HG02938 (cell line): ENCODE results near the gene SGK1.
"Not testable (repeated sequence)": the region's sequence is repeated elsewhere in the genome, so short reads cannot be mapped to it uniquely, and the experiment has no call there.

Experiments used
- ATAC-seq: cut with Tn5 transposase; IDR thresholded peaks from one replicate; pipeline ENCODE4 v1.9.1; 2021; ENCODE audit warnings: mild to moderate bottlenecking, moderate library complexity; ENCODE audit not compliant: unreplicated experiment

Gene SGK1

DNA sequence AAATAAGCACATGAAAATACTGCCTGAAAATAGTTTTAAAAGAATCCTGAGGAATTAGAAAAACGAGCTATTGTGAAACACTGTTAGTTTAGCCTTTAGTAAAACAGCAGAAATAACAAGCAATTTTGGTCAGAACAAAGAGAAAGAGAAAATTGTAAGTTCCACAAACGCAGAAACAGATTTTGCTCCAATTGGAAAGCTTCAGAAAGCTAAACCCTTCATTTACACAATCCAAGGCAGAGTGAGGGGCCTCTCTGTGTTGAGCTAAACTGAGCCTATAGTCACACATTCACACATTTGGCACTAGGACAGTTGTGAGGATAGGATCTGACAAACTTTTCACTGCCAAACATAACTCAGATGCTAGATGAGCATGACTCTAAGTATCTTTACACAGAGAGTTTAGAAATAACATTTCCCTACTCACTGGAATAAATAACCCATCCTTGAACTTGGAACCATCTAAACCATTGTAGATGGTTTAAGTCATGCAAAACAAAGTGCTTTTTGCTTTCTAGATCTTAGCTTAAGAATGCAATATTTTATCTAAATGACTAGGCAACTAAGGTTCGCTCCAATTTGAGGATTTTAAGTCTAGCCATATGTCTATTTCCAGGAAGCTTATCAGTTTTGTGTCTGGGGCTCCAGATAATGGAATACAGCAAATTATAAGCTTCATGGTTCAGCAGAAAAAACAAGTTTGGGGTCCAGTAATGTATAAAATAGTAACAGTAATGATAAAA is 122.6 kb downstream of the SGK1 start:
- ATAC-seq: no peak

DNA sequence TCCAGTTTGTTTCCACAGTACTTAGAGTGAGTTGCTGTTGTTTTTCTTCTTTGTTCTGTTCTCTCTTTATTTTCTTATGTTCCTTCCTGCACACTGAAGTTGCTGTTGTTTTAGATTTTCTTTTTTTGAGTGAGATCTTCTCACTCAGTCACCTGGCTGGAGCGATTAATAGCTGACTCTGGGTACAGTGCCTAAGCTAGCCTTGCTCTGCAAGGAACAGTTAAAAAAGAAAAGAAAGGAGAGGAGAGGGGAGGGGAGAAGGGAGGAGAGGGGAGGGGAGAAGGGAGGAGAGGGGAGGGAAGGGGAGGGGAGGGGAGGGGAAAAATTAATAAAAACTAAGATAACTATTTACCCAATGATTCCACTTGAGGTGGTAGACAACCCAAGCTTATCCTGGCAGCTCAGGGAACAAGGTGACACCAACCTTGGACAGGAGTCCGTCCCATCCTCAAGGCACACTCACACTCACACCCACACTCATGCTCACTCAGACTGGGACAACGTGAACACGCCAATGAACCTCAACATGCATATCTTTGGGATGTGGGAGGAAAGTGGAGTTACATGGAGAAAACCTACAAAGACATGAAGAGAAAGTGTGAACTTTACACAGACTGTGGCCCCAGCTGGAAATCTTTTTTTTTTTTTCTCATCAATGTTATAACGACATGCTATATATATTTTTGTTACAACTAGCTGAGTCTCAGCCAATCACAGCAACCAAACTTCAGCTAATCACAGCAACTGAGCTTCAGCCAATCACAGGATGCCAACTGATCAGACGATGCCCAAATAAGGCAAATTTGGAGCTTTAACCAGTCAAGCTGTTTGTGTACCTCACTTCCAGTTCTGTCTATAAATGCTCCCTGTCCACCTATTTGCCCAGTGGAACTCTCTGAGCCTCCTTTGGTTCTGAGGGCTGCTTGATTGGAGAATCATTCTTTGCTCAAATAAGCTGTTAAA is 124.1 kb downstream of the SGK1 start:
- no peak for ATAC-seq

DNA sequence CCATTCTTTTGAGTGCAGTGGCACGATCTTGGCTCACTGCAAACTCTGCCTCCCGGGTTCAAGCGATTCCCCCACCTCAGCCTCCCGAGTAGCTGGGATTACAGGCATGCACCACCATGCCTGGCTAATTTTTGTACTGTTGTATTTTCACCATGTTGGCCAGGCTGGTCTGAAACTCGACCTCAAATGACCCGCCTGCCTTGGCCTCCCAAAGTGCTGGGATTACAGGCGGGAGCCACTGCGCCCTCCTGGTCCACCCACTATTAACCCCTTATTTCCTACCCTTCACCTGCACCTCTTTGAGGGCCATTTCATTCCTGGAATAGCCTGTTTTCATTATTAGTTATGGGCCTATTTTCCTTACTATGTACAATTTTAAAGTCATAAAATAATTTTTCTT is 125.3 kb downstream of the SGK1 start:
- not testable (repeated sequence) for ATAC-seq

DNA sequence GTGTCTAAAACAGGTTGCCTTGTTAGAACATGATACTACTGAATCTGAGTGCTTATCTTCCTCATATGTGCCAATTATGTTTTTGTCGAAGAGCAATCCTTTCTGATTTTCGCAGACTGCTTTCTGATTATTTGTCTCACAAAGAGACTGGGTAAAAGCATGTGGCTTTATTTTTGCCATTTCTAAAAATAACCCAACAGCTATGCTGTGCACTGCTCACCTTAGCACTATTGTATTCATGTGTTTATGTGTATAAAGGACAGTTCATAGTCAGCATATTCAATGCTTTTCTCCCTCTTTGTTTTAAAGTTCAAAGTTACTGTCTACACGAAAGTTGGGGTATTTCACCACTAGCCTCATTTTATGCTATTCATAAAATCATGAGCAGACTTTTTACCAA is 127.0 kb downstream of the SGK1 start:
- ATAC-seq: no peak

DNA sequence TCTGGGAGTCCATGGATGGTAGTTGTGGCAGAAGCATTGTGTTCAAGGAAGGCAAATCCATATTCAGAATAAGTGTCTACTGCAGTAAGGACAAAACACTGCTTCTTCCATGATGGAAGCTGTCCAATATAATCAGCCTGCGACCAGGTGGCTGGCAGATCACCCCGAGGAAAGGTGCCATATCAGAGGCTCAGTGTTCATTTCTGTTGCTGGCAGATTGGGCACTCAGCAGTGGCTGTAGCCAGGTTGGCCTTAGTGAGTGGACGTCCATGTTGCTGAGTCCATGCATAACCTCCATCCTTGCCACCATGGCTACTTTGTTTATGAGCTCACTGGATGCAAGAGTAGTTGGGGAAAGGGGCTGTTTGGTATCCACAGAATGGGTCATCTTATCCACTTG is 130.2 kb downstream of the SGK1 start:
- no peak for ATAC-seq

DNA sequence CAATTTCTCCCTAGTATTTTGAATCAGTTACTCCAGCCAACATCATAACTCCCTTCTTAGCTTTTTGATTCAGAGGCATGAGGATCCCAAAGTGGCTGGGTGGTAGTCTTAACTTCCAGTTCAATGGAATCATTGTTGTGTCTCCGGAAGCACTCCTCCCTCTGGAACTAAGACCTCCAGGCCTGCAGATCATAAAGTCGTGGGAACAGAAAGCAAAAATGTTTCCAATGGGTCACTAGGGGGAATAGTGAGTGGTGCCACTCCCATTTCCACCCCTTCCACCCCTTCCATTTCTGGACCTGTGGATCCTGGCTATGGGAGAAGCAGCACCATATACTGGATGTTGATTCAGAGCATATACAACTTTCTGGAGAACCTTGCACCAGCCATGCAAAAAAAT is 130.8 kb downstream of the SGK1 start:
- ATAC-seq: no peak

DNA sequence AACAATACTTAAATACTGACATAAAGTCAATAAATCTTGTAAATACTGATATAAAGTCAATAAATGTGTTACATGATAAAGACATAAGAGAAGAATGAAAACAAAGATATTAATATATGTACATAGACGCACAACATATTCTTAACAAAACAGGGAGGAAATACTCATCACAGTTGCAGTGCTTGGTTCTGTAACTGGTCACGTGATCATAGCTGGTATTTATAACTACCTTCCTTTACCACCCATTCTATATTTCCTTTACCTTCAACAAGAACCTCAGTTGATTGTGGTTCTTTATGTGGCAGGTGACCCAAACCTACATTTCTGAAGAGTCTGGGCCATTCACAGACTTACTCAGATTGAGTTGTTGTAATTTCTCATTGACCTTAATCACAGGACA is 131.6 kb downstream of the SGK1 start:
- no peak for ATAC-seq

DNA sequence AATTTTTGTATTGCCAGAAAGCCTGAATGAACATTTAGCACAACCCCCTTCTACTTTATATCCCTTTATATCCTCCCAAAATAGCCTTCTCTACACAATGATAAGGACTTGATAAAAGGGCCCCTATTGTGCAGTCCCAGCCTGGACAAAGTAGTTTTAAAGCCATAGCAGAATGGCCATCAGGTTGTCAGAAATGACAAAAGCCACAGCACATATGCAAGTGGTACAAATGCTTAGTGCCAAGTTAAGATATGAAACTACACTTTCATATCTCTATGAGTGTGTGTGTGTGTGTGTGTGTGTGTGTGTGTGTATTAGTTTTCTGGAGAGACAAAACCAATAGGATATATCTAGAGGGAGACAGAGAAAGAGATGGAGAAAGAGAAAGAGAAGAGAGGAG is 132.6 kb downstream of the SGK1 start:
- ATAC-seq: no peak

DNA sequence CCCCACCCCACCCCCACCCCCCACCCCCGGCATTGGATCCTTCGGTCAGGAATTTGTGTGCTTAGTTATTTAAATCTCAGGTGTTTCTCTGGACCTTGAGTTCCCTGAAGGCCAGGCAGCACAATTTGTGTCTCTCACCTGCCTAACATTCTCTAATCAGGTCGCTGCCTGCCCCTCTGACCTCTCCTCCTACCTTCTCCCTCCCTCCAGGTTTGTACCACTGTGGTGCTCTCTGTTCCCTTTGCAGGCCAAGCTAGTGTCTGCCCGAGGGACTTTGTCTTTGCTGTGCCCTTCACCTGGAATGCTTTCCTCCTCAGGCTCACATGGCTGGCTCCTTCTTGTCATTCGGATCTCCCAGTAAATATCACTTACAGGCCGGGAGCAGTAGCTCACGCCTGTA is 134.1 kb downstream of the SGK1 start:
- ATAC-seq: no peak

DNA sequence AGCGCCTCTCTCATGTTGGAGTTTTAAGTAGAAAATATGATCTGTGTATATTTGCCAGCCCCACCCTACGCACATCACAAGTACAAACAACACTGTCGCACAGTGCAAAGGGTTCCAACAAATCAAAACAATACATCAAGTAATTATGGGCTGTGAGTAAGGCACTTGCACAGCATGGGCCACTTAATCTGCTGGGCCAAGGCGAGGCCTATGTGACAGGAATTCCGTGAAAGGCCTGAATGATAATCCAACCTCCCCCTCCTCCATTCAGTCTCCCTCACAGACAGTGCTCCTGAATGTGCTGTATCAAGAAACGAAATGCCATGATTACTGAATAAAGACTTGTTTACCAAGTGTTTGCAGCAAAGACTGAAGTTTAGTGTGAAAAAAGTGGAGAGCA is 135.4 kb downstream of the SGK1 start:
- ATAC-seq: no peak

DNA sequence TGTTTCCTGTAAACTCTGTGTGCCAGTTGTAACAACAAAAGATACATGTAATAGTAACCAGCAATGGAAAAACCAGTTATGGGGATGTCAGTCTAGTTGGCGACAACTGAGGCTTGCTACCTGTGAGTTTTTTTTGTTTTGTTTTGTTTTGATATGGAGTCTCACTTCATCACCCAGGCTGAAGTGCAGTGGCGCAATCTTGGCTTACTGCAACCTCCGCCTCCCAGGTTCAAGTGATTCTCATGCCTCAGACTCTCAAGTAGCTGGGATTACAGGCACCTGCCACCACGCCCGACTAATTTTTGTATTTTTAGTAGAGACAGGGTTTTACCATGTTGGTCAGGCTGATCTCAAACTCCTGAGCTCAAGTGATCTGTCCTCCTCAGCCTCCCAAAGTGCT is 136.2 kb downstream of the SGK1 start:
- ATAC-seq: not testable (repeated sequence)

DNA sequence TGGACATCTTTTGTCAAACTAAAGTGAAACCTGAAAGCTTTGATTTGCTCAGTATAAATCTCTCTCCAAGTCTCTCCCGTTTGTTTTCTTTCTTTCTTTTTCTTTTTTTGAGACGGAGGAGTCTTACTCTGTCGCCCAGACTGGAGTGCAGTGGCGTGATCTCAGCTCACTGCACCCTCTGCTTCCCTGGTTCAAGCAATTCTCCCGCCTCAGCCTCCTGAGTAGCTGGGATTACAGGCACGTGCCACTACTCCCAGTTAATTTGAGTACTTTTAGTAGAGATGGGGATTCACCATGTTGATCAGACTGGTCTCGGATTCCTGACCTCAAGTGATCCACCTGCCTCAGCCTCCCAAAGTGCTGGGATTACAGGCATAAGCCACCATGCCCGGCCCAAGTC is 136.7 kb downstream of the SGK1 start:
- not testable (repeated sequence) for ATAC-seq

DNA sequence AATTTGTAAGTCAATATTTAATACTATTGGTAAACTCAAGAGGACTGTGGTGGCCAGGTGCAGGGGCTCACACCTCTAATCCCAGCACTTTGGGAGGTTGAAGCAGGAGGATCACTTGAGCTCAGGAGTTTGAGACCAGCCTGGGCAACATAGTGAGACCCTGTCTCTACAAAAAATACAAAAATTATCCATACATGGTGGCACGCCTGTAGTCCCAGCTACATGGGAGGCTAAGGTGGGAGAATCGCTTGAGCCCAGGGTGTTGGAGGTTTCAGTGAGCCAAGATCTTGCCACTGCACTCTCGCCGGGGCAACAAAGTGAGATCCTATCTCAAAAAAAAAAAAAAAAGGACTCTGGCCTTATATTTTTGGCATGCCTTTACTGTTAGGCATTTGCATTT is 137.4 kb downstream of the SGK1 start:
- not testable (repeated sequence) for ATAC-seq

DNA sequence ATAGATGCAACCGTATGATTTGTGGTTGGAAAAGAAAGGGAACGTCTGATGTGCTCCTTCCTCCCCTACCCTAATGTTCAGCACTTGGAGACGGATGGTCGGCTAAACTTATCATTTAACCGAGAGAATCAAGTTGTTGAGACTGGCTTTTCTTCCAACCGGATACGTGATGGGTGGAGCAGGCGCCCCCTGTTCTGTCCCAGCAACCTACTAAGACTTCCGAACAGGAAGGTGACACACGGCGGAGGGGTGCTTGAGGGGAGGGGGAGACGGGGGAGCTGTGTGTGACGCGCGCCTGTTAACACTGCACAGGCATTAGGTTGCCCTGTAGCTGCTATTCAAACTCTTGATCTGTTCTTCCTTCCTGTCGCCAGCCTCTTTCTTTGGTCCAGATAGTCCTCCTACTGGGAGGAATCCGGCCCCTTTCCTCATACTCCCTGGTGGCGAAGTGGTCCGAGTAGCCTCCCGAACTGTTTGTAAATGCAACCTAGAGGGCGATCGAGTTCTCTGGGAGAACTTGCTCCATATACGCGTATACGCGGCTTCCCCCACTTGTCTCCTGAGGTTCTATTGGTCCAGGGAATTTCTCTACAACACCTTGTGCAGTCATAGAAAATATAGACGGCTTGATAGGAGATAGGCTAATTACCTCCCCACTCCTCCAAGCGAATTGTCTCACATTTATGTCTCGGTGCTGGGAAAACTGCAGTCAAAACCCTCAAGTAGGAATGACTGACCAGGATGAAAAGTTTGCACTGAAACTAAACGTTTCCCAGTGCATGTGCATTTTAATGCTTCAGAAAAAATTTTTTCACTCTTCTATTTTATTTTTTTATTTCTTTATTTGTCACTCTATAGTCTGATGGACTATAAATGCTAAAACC is 139.5 kb downstream of the SGK1 start:
- no peak for ATAC-seq

DNA sequence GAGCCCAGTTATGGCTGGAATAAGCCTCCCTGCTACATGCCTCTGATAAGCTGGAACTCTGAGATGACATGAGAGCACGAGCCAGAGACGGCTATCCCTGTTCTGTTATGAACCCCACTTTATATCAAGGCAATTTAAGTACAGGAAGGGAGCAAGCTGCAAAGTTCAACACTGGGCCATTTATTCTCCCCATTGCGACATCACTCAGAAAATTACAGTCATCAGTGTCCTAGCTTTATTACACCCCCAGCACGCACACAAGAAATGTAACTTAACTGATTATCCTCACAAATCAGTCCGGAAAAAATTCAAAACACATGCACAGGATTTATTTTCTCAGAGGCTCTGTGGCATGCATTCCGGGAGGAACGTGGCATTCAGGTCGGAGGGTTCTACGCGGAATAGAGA is 140.2 kb downstream of the SGK1 start:
- ATAC-seq: no peak

DNA sequence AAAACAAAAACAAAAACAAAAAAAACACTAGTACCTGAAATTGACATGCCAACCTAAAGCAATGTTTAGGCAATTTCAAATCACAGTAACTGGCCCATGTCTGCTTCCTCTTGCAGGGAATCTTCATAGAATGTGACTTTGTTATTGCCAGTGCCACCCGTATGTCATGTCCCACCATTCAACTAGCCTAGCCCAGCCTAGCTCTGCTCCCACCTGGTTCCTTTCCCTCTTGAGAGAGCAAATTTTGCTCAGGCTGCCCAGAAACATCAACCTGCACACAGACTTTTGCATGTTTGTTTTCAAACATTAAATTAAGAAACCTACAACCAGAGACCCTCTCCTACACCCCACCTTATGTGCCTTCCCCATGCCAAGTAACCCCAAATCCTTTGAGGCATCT is 140.7 kb downstream of the SGK1 start:
- ATAC-seq: no peak

DNA sequence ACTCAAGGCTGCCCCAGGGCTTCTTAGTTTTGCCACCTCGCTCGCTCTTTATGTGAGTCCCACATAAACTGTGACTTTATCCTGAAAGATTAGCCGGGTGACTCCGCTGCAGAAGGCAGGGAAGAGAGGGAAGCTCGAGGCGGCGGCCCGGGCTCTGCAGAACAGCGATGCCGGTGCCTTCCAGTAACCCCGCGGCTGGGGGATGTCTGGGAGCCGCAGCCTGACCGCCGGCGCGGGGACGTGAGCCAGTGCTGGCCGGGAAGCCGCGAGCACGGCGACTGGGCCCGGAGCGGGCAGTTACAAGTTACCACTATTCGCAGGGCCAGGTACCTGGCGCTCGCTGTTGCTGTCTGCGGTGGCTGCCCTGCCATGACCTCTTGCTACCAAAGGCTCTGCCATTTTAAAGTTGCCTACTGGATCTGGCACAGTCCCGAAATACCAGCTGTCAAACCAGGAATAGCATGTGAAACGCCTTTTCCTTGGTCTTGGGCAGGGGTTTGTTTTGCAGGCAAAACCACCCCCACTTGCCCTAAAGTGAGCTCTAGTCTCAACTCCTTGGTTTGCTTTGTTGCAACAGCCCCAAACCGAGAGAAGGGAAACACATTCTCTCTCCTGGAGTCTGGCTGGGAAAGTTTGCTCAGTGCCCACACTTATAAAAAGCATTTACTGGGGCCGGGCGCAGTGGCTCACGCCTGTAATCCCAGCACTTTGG is 141.5 kb downstream of the SGK1 start:
- no peak for ATAC-seq

DNA sequence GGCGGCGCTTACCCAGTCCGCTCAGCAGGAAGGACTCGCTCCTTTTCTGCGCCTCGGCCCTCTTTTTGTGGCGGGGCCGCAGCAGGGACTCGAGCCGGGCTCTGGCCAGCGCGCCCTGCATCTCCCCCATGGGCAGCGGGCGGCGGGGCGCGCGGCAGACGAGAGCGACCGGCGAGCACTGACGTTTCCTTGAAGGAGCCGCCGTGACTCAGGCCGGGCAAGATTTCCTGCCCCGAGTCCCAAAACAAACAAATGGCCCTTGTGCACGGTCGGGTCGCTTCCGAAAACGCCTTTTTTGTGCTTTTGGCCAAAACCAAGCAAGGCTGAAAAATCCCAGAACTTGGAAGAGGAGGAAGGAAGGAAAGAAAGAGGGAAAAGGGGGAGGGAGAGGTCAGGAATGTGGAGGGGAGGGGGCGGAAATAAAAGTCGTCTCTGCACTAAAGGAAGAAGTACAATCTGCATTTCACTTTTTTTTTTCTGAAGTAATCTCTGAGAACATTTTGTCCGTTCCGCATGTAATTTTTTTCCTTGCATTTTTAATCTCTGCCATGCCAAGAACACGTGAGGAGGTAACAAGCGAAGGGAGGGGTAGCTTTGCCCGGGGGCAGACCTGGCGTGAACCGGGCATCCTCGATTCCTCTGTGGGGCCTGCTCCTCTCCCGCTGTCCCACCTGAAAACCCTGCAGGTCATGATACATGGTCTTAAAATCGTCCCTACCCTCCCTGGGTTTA is 142.2 kb downstream of the SGK1 start:
- ATAC-seq: peak; percentile 13

DNA sequence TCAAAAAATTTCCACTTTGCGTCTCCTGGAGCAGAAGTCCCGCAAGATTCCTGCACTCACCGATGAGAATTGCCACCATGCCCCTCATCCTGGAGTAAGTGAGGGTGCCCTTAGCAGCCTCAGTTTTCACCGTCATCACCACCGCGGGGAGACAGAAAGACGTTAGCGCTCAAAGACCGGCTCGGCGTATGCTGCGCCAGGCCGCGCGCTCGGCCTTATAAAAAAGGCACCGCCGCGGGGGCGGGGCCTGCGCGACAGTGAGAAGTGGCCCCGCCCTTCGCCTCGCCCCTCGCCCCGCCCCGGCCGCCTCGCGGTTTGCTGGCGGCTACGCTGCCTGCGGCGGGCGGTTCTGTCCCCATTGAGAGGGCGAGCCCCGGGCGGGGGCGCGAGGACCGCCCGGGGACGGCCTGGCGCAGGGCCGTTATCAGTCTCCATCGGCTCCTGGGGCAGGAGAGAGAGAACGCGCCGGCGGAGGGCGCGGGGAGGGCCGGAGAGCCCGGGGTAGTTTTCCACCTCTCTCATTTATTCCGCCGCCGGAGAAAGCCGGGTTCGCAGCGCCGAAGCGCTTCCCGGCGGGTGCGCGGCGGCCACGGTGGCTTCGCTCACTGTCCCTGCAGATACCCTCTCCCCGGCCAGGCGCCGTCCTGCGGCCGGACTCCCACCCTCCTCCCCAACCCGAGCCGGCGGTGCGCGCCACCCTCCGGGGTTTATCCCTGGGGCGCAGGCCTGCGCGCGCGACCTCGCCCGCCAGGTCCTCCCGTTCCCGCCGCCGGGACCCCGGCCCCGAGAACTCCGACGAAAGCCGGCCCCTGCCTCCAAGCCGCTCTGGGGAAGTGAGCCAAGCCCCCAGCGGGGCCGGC is 143.0 kb downstream of the SGK1 start:
- peak; percentile 71 for ATAC-seq
